SIG-M5 (cell line): ENCODE measurements around the gene ATP6V0C.
"Not testable (repeated sequence)": the region's sequence is repeated elsewhere in the genome, so short reads cannot be mapped to it uniquely, and the experiment has no call there.

Source experiments
- DNase-seq: peaks from one replicate; lab custom pipeline; 2025; lab: John Stamatoyannopoulos, UW

ATP6V0C gene

GRCh38 chr16:2550283-2550878 is 36.6 kb downstream of the ATP6V0C start:
- DNase-seq, result not testable (repeated sequence)

- not testable (repeated sequence) for DNase-seq
Measured at GRCh38 chr16:2551420-2551889, 37.7 kb downstream of the ATP6V0C start.

GRCh38 chr16:2554709-2555425 is 41.1 kb downstream of the ATP6V0C start:
- DNase-seq, result not testable (repeated sequence)

GRCh38 chr16:2557150-2557549 is 43.4 kb downstream of the ATP6V0C start:
- not testable (repeated sequence) for DNase-seq

- DNase-seq, result not testable (repeated sequence)
Measured at GRCh38 chr16:2560131-2560797, 46.5 kb downstream of the ATP6V0C start.

GRCh38 chr16:2560798-2561133 is 47.0 kb downstream of the ATP6V0C start:
- not testable (repeated sequence) for DNase-seq

GRCh38 chr16:2567506-2567905 is 53.8 kb downstream of the ATP6V0C start:
- DNase-seq, result not testable (repeated sequence)

- DNase-seq, result not testable (repeated sequence)
Measured at GRCh38 chr16:2568573-2568972, 54.8 kb downstream of the ATP6V0C start.
